H1 (cell line): ENCODE data around the gene SLC1A2.

Experiments used
- ATF3 ChIP-seq: IDR thresholded peaks from 2 replicates; pipeline ENCODE4 v1.6.1; 2011; ENCODE audit warnings: low read depth, mild to moderate bottlenecking, low read length; ENCODE audit not compliant: insufficient read depth
- BRCA1 ChIP-seq: IDR thresholded peaks from 2 replicates; pipeline ENCODE4 v1.6.1; 2012; ENCODE audit warnings: low read depth, low read length, improper control_type of control experiment
- CHD1 ChIP-seq: IDR thresholded peaks from 2 replicates; pipeline ENCODE4 v1.6.1; 2012; ENCODE audit warnings: low read depth, low read length, improper control_type of control experiment
- CHD2 ChIP-seq: IDR thresholded peaks from 2 replicates; pipeline ENCODE4 v1.6.1; 2012; ENCODE audit warnings: low read length, improper control_type of control experiment
- CTCF ChIP-seq, 3 experiments: IDR thresholded peaks; 1 replicate in 2 of 3; 2 replicates in 1 of 3; pipeline versions ENCODE4 v1.5.1 to v1.6.1; 2011; ENCODE audit warnings: low read length in 3 of 3, mild to moderate bottlenecking in 3 of 3, inconsistent platforms in 2 of 3, low read depth in 1 of 3, moderate library complexity in 1 of 3; ENCODE audit not compliant: insufficient read depth in 1 of 3; ENCODE audit errors: control extremely low read depth in 1 of 3
- EP300 ChIP-seq, 2 experiments: IDR thresholded peaks; 1 replicate in 1 of 2; 2 replicates in 1 of 2; pipeline ENCODE4 v1.6.1; 2011 to 2012; ENCODE audit warnings: low read depth in 2 of 2, low read length in 2 of 2, mild to moderate bottlenecking in 2 of 2, borderline replicate concordance in 1 of 2, inconsistent platforms in 1 of 2, moderate library complexity in 1 of 2
- EZH2 ChIP-seq: fragments of 200-600 bp; sonication (generic); IDR thresholded peaks from 2 replicates; pipeline ENCODE4 v1.7.1; 2012; ENCODE audit warnings: low read depth, mild to moderate bottlenecking, moderate library complexity, low read length, inconsistent platforms; ENCODE audit not compliant: severe bottlenecking
- FOSL1 ChIP-seq: IDR thresholded peaks from 2 replicates; pipeline ENCODE4 v1.6.1; 2011; ENCODE audit warnings: mild to moderate bottlenecking, low read depth, low read length, moderate library complexity; ENCODE audit not compliant: insufficient read depth
- GABPA ChIP-seq: IDR thresholded peaks from 2 replicates; pipeline ENCODE4 v1.6.1; 2011; ENCODE audit warnings: mild to moderate bottlenecking, low read length, moderate library complexity, borderline replicate concordance; ENCODE audit not compliant: insufficient read depth
- HDAC2 ChIP-seq, 2 experiments: fragments of 300-600 bp in 1 of 2; sonication (generic) in 1 of 2; IDR thresholded peaks; 2 replicates each; pipeline ENCODE4 v1.6.1; 2011 to 2012; ENCODE audit warnings: low read depth in 2 of 2, low read length in 2 of 2, mild to moderate bottlenecking in 2 of 2, moderate library complexity in 2 of 2, borderline replicate concordance in 1 of 2, inconsistent platforms in 1 of 2
- MAFK ChIP-seq: IDR thresholded peaks from 2 replicates; pipeline ENCODE4 v1.6.1; 2012; ENCODE audit warnings: low read depth, mild to moderate bottlenecking, improper control_type of control experiment, low read length
- MAX ChIP-seq: IDR thresholded peaks from 2 replicates; pipeline ENCODE4 v1.6.1; 2012; ENCODE audit warnings: inconsistent platforms
- POLR2A ChIP-seq, 2 experiments: IDR thresholded peaks; 1 replicate in 1 of 2; 2 replicates in 1 of 2; pipeline ENCODE4 v1.6.1; 2011; ENCODE audit warnings: low read depth in 2 of 2, low read length in 2 of 2, mild to moderate bottlenecking in 2 of 2; ENCODE audit errors: control extremely low read depth in 1 of 2
- POLR2AphosphoS5 ChIP-seq: IDR thresholded peaks from 2 replicates; pipeline ENCODE4 v1.6.1; 2011; ENCODE audit warnings: low read depth, low read length

GRCh38 chr11:35274909-35275785, 144.2 kb downstream of the SLC1A2 start:
- TF ChIP-seq CTCF (IDR thresholded peaks at IDR 0.05; ENCODE audit: control extremely low read depth in 1 of 3, insufficient read depth in 1 of 3, low read depth in 1 of 3, low read length in 3 of 3): no peak
- TF ChIP-seq MAFK: no peak
- TF ChIP-seq POLR2AphosphoS5: no peak
- no peak for TF ChIP-seq MAX
- no peak for TF ChIP-seq POLR2A (IDR thresholded peaks at IDR 0.05; ENCODE audit: control extremely low read depth in 1 of 2, low read depth in 2 of 2, low read length in 2 of 2)
- 0 out of 2 replicates have a peak, but pooled peaks have one; percentile 34 for TF ChIP-seq ATF3
- TF ChIP-seq CHD1: no peak
- no peak for TF ChIP-seq CHD2
- no peak for TF ChIP-seq GABPA
- TF ChIP-seq BRCA1: no peak
- no peak for TF ChIP-seq FOSL1
- TF ChIP-seq EZH2: no peak
- no peak for TF ChIP-seq HDAC2 (IDR thresholded peaks at IDR 0.05; ENCODE audit: borderline replicate concordance in 1 of 2, low read depth in 2 of 2, low read length in 2 of 2)
- no peak for TF ChIP-seq EP300 (IDR thresholded peaks at IDR 0.05; ENCODE audit: borderline replicate concordance in 1 of 2, low read depth in 2 of 2, low read length in 2 of 2)
